Activated naive CD4-positive, alpha-beta T cell treated with anti-CD3 and anti-CD28 coated beads, Interleukin-2, amount 50 U/mL, for 16 hours (primary cell): ENCODE measurements around the gene RABEP1.
A peak's percentile ranks its signal among the peaks of the same experiment; 100 is the strongest.

Source experiments
- DNase-seq: peaks from one replicate; pipeline ENCODE4 v3.0.0-alpha.2; 2020

The RABEP1 gene

DNA sequence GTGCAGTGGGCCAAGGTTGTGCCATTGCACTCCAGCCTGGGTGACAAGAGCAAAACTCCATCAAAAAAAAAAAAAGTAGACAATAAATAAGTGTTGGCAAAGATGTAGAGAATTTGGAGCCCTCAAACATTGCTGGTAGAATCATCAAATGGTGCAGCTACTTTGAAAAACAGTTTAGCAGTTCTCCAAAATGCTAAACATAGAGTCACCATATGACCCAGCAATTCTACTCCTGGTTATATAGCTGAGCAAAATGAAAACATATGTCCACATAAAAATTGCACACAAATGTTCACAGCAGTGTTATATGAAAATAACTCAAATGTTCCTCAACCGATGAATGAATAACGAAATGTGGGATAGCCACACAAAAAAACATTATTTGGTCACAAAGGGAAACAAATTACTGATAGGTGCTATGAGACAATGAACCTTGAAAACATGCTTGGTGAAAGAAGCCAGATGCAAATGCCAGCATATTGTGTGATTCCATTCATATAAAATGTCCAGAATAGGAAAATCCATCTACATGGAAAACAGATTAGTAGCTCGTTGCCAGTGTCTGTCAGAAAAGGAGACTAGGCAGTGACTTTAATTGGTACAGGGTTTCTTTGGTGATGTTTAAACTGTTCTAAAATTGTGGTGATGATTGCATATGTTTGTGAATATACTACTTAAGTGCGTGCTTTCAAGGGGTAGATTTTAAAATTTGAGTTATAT lies 12.7 kb upstream of the RABEP1 start:
- no peak for DNase-seq

DNA sequence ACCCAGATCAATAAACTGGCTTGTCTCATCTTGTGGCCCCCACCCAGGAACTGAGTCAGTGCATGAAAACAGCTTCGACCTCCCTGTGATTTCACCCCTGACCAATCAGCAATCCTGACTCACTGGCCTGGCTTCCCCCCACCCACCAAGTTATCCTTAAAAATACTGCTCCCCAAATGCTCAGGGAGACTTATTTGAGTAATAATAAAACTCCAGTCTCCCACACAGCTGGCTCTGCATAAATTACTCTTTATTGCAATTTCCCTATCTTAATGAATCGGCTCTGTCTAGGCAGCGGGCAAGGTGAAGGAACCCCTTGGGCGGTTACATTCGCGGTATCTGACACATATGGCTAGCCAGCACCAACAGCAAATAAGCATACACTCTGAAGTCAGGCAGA lies 9.8 kb upstream of the RABEP1 start:
- peak; percentile 13 for DNase-seq

DNA sequence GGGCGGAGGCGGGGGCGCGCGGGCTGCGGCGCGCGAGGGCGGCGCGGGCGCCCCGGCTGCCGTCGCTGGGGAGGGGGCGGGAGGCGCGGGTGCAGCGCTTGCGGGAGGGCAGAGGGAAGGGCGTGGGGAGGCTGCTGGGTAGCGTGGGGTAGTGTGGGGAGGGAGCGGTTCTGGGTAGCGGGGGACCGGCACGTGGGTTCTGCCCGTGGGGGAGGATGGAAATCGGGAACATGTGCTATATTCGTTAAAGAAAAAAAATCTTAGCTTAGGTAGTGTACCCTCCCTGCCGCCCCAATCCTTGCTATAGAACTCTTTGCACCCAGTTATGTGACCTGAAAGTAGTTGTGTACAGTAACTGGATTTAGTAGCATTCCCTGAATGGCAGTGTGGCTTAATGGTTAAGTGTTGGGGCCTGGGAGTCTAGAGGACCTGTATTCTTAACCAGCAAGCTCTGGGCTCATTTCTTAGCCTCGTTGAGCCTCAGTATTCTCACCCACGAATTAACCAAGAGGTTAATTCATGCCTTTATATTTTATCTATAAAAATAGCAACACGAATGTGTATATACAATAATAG lies 646 bp downstream of the RABEP1 start:
- peak; percentile 62 for DNase-seq

DNA sequence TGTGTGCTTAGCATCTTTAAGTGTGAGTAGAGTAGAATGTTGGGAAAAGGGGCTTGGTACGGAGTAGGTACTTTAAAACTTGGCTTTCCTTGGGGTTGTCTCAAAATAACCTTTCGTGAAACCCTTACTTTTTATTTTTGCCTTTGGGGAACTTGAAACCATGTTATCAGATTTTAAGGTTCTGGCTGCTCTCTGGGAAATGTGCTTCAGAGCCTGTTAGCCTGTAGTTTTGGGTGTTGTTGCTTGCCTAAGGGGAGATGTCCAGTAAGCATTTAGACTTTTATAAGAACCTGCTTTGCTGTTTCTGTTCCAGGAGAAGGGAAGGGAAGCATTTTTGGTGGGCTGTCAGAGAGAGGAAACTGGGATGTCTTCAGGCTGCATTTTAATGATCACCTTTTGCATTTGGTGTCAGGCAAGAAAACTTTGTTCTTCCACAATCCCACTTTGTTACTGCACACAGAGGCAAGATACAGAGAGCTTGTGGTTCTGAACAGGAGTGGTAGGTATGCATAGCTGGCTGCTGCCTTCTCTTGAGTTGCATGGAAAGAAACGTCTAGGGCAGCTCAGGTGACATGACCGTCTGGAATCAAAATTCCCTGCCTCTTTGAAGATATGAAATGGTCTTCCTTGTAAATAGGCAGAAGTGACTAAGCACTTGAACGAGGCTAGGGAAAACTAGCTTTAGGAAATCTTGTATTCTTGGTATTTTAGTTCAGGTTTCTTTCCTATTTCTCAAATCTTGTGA lies 1.7 kb downstream of the RABEP1 start:
- no peak for DNase-seq

DNA sequence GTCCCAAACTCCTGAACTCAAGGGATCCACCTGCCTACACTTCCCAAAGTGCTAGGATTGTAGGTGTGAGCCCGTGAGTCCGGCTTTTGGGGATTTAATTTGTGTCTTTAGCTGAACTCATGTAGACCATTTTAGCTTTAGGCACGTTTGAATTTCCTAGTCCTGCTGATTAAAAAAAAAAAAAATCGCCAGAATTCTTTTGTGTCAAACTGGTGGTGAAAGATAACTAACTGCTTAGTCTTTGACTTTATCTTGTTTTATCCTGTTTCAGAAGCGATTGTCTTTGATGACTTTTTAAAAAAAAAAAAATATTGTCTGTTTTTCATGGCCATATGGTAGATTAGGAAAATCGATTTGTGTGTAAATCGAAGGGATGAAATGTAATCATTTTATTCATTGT lies 2.6 kb downstream of the RABEP1 start:
- DNase-seq: no peak

DNA sequence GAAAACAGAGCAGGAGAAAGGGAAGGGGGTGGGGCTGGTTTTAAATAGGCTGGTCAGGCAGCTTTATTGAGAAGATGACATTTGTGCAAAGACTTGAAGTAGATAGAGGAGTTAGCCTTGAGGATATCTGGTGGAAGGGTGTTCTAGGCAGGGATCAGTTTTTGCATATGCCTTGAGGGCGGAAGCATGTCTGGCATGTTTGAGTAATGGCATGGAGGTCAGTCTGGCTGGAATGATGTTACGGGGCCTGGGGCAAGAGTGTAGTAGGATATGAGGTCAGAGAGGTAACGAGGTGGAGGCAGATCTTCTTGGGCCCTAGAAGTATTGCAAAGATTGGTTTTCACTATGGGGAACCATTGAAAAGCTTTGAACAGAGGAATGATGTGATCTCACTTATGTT lies 4.8 kb downstream of the RABEP1 start:
- DNase-seq: no peak

DNA sequence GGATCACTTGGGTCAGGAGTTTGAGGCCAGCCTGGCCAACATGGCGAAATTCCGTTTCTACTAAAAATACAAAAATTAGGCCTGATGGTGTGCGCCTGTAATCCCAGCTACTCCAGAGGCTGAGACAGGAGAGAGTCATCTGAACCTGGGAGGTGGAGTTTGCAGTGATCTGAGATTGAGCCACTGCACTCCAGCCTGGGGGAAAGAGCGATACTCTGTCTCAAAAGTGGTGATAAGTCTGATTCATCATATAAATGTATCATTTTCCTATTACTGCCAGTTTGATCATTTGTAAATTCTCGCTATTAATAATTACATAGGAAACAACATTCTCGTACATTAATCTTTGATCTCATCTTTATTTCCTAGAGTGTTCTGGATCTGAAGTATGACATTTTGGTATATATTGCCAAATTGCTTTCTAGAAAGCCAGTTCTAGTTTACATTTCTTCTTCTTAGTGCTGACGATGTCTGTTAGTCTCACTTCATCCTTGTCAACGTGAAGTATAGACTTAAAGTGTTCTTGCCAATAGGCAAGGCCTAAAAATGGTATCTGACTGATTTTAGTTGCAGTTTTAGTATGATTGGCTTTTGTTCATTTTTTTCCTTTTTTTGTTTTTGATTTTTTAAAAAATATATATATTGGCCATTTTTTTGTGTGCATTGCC lies 9.7 kb downstream of the RABEP1 start:
- DNase-seq: no peak

DNA sequence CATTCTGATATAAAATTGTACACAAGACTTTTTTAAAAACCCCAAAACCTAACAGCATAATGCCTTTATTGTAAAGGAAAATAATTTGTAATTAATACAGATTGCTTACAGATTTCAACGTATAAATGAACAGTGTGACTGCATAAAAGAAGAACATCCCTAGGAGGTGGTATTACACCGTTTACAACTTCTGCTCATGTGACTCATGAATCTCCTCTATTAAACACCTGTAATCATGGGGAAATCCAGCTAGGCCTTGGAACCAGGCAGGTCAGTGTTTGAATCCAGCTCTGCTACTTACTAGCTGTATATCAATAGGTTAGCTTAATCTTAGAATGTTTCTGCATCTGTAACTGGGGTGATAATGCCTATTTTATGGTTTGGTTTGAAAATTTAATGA lies 15.2 kb downstream of the RABEP1 start:
- DNase-seq: no peak

DNA sequence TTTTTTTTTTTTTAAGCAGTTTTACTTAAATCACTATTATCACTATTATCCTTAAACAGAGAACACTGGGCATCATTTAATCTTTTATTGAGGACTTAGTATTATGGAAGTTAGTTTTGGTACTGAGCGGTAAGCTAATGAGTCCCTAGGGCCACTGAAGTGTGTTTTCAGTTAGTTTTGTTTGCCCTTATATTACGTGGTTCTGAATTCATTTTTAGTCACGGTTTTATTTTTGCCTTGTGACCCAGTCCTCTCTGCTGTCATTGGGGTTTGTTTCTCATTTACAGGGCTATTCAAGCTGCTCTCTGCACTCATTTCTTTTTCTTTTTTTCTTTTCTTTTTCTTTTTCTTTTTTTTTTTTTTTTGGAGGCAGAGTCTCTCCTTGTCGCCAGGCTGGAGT lies 17.3 kb downstream of the RABEP1 start:
- no peak for DNase-seq

DNA sequence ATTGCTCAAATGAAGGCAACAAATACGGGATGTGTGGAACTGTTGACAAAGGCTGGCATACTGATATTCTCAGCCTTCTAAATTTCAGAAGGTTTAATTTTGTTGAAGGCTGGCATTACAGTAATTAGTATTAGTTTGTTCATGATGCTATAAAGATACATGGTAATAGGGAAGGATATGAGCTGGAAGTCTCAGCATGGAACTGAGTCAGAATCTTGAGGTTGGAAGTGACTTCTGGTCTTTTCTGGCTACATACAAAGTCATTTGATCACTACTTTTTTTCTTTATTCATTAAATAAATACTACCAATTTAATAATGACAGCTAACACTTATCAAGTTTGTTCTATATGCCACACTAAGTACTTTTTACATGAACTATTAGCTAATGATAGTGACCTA lies 22.6 kb downstream of the RABEP1 start:
- DNase-seq: no peak

DNA sequence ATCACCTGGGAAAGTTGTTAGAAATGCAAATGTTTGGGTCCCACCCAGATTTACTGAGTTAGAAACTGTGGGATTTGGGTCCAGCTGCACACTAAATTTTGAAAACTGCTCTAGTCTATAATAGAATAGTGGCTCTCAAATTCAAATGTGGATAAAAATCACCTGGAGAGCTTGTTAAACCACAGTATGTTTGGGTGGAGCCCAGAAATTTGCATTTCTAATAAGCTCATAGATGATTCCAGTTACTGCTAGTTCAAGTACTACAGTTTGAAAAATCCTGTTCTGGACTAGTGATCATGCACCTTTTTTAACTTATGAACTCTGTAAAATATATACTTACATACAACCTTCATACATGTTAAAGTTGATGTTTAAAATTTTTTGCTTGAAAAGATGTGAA lies 27.8 kb downstream of the RABEP1 start:
- no peak for DNase-seq

DNA sequence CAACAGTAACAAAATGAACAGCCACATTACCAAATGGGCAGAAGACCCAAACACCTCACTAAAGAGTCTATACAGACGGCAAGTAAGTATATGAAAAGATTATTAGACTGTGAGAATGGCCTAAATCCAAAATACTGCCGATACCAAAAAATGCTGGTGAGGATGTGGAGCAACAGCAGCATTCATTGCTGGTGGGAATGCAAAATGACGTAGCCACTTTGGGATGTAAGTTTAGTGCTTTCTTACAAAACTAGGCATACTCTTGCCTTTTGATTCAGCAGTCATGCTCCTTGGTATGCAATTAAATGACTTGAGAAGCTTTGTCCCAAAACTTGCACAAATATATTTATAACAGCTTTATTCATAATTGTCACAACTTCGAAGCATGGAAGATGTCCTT lies 43.8 kb downstream of the RABEP1 start:
- DNase-seq: no peak

DNA sequence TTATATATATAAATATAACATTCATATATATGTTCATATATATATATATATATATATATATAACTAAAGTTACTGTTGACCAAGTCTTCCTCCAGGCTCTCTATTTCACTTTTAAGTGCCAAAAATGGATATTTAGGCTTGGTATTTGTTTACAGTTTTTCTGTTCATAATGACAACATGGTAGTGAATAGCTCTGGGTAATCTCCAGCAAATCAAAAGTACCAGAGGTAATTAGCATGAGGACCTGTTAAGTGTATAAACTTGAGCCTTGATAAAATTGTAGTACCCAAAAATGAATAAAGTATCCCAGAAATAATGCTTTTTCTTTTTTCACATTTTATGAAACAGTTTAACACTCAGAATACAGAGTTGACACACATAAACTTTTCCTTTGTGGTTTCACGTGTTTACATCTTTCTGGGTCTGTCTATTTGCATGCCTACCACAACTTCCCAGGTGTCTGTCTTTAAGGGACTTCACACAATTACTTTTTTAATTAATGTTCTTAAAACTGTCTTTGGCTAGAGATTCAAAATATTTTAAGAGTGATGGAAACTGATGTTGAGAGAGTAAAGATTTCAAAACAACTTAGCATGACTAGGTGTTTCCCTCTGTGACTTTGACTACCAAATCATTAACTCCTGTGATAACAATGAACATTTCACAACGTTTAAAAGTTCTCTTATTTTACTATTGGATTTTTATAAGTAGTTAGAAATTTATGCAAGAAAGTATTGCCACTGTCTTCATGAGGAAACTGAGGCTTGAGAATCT lies 47.9 kb downstream of the RABEP1 start:
- no peak for DNase-seq

DNA sequence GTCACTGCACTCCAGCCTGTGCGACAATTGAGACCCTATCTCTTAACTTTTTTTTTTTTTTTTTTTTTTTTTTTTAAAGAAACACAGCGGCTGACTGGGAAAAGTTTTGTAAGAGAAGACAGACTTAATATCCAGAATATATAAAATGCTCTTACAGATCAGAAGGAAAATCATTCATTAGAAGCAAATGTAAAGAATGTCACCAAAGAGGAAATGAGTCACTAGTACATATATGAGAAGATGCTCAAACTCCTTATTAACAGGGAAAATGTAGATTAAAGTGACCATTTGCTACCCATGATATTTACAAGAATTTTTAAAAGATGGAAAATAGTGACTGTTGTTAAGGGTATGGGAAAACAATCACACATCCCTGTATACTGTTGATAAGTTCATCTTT lies 48.9 kb downstream of the RABEP1 start:
- no peak for DNase-seq

DNA sequence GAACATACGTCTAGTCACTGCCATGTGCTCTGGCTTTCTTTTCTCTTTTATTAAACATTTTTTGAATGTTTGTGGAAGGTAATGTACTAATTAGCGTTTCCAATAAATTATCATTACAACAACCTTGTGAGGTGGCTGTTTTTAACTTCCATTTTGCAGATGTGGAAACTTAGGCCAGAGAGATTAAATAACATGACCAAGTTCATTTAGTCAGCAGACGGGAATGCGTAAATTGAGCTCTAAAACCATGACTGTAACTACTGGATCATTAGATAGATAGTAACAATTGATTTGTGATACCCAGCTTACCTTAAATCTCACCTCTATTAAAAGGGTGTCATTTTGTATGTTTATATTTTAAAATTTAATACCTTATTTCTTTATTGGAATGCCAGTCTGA lies 49.4 kb downstream of the RABEP1 start:
- no peak for DNase-seq

DNA sequence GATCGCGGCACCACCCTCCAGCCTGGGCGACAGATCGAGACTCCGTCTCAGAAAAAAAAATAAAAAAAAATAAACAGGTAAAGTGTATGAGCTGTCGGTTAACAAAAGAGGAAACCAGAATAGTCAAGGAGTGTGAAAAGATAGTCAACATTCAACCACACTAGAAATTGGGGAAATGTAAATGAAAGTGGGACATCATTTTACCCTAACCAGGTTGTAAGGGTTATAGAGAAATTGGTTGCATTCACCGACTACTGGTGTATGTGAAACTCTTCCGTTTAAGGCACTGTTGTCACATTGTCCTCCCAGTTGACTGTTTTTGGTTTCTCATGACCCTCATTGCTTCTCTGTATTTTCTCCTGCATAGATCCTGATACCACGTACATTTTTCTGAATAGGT lies 62.8 kb downstream of the RABEP1 start:
- no peak for DNase-seq

DNA sequence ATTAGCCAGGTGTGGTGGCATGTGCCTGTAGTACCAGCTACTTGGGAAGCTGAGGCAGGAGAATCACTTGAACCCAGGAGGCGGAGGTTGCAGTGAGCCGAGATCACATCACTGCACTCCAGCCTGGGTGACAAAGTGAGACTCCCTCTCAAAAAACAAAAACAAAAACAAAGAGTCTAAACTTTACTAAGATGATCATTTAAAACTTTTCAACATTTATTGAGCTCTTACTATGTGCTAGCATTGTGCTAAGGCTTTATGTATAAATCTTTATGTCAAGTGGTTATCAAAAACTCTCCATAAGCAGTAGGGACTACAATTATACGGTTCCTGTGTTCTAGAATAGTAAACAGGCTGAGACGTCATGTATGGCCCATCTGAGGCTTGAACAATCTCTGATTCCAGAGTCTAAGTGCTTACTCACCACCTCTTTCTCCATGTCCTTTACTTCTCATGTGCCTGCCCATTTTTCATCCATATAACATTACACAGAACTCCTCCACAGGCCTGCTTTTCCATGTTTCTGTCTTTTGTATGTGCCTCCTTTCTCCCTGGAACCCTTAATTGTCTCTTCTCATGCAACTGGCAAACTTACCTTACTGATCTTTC lies 70.7 kb downstream of the RABEP1 start:
- no peak for DNase-seq

DNA sequence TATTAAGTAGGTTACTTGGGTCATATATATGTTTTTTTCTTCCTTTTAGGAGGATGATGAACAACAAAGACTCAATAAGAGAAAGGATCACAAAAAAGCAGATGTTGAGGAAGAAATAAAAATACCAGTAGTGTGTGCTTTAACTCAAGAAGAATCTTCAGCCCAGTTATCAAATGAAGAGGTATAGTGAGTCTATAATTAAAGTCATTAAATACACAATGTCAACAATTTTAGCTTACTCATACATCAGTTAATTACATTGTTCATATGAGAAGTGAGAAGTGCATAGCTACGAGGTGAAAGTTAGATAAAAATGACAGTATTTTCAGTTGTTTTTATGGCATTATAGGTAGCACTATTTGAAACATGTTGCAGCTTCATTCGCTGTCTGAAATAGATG lies 72.2 kb downstream of the RABEP1 start:
- DNase-seq: no peak

DNA sequence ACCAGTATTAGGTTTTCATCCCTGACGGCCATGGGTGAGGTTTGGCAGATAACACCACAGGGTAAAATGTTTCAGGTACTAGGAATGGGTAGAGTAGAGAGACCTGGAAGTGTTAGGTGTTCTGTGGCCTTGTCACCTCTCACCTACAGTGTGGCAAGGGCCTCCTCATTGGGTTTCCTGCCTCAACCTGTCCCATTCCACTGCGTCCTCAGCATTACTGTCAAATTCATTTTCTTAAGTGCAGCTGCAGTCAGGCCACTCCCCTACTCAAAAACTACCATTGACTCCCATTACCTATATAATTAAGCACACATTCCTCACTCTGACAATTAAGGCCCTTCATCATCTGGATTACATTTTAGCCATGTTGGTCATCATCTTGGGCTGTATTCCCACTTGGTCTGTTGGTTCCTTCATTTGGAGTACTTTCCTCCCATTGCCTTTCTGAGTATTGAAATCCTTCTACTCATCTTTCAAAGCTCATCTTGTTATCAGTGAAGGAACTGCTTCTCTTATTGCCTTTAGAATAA lies 72.9 kb downstream of the RABEP1 start:
- no peak for DNase-seq

DNA sequence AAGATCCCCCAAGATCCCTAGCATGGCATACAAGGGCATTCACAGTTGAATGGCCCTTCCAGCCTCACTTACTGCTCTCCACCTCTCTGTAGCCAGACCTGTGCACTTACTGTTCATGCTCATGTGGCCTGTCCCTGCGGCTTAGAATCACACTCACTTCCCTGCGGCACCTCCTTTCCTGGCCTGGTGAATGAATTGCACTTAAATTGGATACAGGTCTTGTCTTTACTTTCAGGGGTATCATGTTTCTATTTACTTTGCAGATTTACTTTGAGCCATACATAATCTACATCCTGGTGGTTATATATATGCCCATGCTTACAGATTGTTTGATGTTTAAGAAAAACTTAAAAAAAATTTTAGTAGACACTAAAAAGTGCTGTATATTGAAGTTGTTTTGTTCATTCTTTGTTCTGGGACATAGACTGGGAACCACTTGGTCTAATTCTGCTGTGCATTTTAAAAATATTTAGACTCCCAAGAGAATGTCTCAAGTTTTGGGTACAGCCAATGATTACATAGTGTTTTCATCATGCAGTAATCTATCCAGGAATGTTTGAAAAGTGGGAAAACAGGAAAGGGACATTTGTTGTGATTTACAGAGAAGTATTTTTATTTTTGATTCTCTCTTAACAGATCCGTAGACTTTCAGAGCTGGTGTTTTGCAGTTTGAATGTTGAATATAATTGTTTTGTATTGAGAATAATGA lies 73.5 kb downstream of the RABEP1 start:
- DNase-seq: no peak

DNA sequence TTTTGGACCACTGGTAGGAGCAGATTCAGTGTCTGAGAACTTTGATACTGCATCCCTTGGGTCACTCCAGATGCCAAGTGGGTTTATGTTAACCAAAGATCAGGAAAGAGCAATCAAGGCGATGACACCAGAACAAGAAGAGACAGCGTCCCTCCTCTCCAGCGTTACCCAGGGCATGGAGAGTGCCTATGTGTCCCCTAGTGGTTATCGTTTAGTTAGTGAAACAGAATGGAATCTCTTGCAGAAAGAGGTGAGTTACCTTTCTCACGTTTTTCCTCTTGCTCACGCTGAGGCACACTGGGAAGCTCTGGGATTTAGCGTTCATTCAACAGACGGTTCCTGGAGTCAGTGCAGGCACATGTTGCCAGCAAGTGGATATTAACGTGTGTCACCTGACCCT lies 79.3 kb downstream of the RABEP1 start:
- DNase-seq: no peak
